GM21515 (cell line): ENCODE measurements around the gene TMEM229B.

ENCODE experiments used
- ATAC-seq: cut with Tn5 transposase; IDR thresholded peaks from one replicate; pipeline ENCODE4 v1.9.1; 2021; ENCODE audit not compliant: unreplicated experiment

The TMEM229B gene

DNA sequence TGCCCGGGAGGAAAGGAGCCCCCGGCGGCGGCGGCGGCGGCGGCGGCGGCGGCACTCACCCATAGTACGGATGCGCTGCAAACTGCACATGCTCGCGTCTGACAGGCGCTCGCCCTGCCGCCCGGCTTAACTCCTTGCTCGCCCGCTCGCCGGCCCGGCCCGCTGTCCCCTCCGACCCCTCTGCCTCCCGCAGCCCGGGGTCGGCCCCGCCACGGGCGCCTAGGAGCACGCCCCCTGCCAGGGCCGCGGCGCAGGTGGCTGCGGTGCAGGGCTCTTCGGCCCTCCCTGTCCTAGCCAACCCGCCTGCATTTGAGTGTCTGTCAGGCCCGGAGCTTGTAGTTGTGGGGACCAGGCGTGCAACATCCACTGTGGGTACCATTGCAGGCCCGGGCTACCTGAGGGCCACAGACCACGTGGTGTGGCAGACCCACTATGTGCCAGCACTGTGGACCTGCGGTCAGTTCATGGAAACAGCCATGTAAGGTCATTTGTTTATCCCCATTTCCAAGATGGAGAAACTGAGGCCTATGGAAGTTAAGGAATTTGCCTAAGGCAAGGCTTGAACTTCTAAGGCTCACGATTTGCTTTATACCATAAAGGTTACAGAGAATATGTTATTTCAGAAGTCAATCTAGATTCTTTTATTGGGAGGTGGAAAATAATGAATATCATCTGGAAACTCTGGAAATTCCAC is 27.0 kb upstream of the TMEM229B start:
- ATAC-seq = peak; percentile 62

- peak; percentile 38 for ATAC-seq
Measured at GRCh38 chr14:67514650-67515385, 26.3 kb upstream of the TMEM229B start.

- ATAC-seq = no peak
Measured at GRCh38 chr14:67514203-67514607, 25.7 kb upstream of the TMEM229B start.

- no peak for ATAC-seq
Measured at GRCh38 chr14:67513631-67514108, 25.1 kb upstream of the TMEM229B start.

DNA sequence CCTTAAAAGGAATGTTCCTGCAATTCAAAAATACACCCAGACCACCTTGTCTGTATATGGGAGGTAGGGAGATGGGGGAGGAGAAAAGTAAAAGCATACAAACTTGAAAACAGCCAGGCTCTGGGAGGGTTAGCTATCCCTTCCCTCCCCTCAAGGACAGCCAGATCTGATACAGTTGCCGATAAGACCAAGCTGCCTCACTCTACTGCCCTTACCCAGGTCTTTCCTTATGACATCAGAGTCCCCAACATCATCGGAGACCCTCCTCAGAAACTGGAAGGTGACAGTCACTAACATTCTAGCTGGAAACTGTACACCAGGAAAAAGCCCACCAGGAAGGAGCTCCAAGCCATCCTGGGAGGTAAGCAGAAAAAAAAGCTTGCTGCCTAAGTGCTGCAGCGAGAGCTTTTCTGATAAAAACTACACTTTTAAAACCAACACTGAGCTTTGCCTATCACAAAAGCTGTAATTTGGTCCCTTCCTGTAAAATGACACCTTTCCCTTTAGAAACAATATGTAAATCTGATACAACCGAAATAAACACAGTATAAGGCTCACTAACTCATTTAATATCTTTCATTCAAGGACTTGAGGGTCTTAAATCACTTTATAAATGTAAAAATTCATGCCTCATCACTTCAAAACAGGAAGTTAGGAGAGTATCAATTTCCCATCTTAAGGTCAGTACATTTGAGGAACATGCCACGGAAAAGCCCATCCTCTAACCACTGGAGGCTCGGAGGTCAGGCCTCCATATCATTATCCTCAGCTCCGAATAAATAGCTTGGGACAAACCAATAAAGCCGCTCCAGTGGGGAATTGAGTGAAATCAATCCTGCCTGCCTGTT is 24.2 kb upstream of the TMEM229B start:
- no peak for ATAC-seq

- ATAC-seq = no peak
Measured at GRCh38 chr14:67510836-67511235, 22.3 kb upstream of the TMEM229B start.

DNA sequence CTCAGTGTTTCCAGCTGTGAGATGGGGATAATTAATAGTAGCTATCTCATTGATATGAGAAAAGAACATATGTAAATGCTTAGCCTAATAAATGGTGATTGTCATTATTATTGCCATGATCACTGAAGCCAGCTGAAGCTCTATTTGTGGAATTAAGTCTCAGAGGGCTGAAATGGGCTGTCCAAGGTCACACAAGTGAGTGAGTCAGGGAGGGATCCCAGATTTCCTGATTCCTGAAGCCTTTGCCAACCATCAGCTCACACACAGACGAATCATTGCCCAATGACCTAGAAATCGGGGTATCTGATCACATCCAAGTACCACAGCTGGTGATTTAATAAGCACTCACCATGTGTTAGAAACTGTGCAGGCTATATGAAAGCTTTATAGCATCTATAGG is 21.6 kb upstream of the TMEM229B start:
- no peak for ATAC-seq

GRCh38 chr14:67508956-67509355 is 20.4 kb upstream of the TMEM229B start:
- no peak for ATAC-seq

DNA sequence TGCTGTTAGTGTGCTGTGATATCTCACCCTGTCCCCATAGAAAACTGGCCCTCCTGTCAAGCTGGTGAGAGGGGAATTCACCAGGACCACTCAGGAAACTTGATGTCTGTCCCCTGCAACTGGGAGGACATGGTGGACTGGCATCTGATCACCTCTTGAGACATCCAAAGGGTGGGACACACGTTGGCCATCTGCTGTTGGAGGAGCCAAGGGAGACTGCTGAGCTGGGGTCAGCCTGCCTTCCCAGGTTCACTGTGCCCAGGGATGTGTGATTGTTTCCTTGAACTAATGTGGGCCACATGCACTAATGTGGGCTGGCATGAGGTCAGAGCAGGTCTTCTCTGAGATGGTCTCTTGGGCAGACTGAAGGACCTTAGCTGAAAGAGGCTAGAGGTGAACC is 16.7 kb upstream of the TMEM229B start:
- ATAC-seq = no peak

DNA sequence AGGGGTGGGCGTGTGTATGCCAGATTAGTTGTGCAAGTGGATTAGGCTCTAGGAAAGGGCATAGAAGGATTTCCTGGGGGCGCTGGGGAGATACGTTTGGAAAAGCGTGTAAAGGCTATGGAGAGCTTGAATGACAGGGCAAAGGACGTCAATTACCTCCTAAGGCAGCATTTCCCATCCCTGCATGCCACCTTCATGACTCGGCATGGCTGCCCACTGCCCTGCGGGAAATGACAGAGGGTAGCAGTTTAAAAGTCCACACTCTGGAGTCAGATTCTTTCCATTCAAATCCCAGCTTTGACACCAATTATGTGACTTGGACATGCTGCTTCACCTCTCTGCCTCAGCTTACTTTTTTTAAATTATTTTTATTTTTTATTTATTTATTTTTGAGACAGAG is 14.8 kb upstream of the TMEM229B start:
- no peak for ATAC-seq

DNA sequence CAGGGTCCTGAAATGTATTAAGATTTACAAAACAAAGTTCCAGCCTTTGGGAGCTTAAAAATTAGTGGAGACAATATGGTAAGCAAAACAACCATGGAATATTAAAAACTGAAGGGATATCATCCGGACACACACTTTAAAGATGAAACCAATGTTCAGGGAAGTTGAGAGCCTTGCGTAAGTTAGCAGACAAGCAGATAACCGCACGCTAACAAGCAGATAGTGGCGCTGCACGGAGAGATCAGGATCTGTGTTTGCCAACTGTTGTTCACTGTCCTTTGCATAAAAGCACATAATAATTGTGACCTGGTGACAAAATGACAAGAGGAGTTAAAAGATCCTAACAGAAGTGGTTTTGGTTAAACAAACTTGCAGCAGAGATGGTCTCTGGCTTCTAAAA is 14.3 kb upstream of the TMEM229B start:
- no peak for ATAC-seq

- ATAC-seq = no peak
Measured at GRCh38 chr14:67501670-67502069, 13.1 kb upstream of the TMEM229B start.

DNA sequence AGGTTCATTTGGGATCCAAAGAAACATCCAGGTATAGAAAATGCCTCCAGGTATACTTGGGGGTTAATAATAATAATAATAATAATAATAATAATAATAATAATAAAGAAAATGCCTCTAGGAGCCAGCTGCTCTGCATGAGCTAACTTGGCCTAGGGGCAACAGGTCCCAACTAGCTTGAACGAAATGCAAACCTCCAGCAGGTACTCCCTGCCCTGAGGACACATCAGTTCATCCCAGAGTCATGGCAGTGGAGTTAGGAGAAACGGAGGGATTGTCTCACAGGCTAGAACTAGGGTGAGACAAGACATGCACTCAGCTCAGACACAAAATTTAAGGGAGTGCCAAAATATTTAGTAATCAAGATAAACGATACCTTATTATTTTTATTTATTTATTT is 12.5 kb upstream of the TMEM229B start:
- ATAC-seq = no peak

DNA sequence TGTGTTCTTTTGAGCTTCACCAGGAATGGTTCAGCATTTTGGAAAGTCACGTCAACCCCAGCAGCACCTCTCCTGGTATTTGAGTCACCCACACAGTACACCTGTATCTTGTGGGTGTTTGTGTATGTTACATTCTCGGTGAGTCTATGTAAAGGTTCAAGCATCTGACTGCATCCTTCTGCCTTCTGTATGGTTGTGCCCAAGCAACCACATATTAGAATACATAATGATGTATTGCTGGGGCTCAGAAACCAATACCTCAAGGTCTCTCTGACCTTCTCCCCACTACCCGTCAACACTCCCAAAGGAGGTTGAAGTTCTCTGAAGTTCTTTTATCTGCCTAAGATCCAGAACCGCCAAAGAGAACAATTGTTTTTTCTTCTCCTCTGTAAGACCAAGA is 9.2 kb upstream of the TMEM229B start:
- ATAC-seq = no peak

GRCh38 chr14:67497216-67497615 is 8.7 kb upstream of the TMEM229B start:
- no peak for ATAC-seq

GRCh38 chr14:67495827-67496226 is 7.3 kb upstream of the TMEM229B start:
- no peak for ATAC-seq

GRCh38 chr14:67493092-67493717 is 4.7 kb upstream of the TMEM229B start:
- ATAC-seq = no peak

- no peak for ATAC-seq
Measured at GRCh38 chr14:67492538-67492937, 4.0 kb upstream of the TMEM229B start.

- ATAC-seq = no peak
Measured at GRCh38 chr14:67491741-67492507, 3.4 kb upstream of the TMEM229B start.

GRCh38 chr14:67491285-67491684 is 2.8 kb upstream of the TMEM229B start:
- ATAC-seq = no peak
